K562 (cell line): Measurements from ENCODE around the gene PCSK6. TPM values are rescaled to one million over a fixed set of nuclear protein-coding genes. Genes with fewer than 3 reads are reported as not detected.
A peak's percentile ranks its signal among the peaks of the same experiment; 100 is the strongest.

Source experiments
- CHD7 ChIP-seq: fragments of 200-600 bp; sonication (generic); IDR thresholded peaks from one replicate; pipeline ENCODE4 v1.6.1; 2012; ENCODE audit warnings: mild to moderate bottlenecking, low read depth, low read length, inconsistent platforms
- CTBP1 ChIP-seq: fragments of 450-650 bp; IDR thresholded peaks from 2 replicates; pipeline ENCODE4 v1.6.1; 2016; ENCODE audit warnings: borderline replicate concordance
- E2F1 ChIP-seq: sonication (generic); formaldehyde crosslinking; IDR thresholded peaks from 2 replicates; pipeline ENCODE4 v1.8.1; 2023; ENCODE audit warnings: mild to moderate bottlenecking, missing genetic modification reagents, moderate library complexity
- HNRNPK ChIP-seq: fragments of 200-400 bp; formaldehyde crosslinking; IDR thresholded peaks from one replicate; pipeline ENCODE4 v1.6.1; 2018; ENCODE audit warnings: mild to moderate bottlenecking, low read depth, low read length; ENCODE audit not compliant: poor library complexity, severe bottlenecking
- IRF1 ChIP-seq: sonication (generic); formaldehyde crosslinking; IDR thresholded peaks from 2 replicates; pipeline ENCODE4 v1.8.0; 2022; ENCODE audit warnings: missing genetic modification reagents, mild to moderate bottlenecking, borderline replicate concordance
- MAZ ChIP-seq, 2 experiments: fragments of 450-650 bp in 1 of 2; sonication (generic) in 1 of 2; formaldehyde crosslinking; IDR thresholded peaks in 1 of 2; conservative IDR thresholded peaks in 1 of 2; 2 replicates each; pipeline versions ENCODE4 v1.4.0 to v1.5.0; 2020; ENCODE audit warnings: mild to moderate bottlenecking in 1 of 2, missing genetic modification reagents in 1 of 2
- MED1 ChIP-seq: sonication (generic); formaldehyde crosslinking; IDR thresholded peaks from 2 replicates; pipeline ENCODE4 v1.8.1; 2023; ENCODE audit warnings: missing genetic modification reagents, borderline replicate concordance
- NCOA1 ChIP-seq: fragments of 450-650 bp; IDR thresholded peaks from 2 replicates; pipeline ENCODE4 v1.6.1; 2016; ENCODE audit warnings: low read depth
- SIN3B ChIP-seq: fragments of 450-650 bp; IDR thresholded peaks from 2 replicates; pipeline ENCODE4 v1.6.1; 2017; ENCODE audit warnings: low read depth, mild to moderate bottlenecking, moderate library complexity
- SMAD2 ChIP-seq: fragments of 150-350 bp; IDR thresholded peaks from 2 replicates; pipeline ENCODE4 v1.6.1; 2014; ENCODE audit warnings: low read depth, mild to moderate bottlenecking, low read length
- ZNF212 ChIP-seq: fragments of 450-650 bp; formaldehyde crosslinking; IDR thresholded peaks from 2 replicates; pipeline ENCODE4 v1.4.0; 2020; ENCODE audit warnings: mild to moderate bottlenecking
- ZNF584 ChIP-seq: fragments of 200-800 bp; sonication (Bioruptor generic); IDR thresholded peaks from 2 replicates; pipeline ENCODE4 v1.6.1; 2016; ENCODE audit warnings: low read depth, mild to moderate bottlenecking, missing genetic modification characterization, missing compliant biosample characterization
- polyA plus RNA-seq, 8 experiments: library from polyadenylated mRNA; depleted of rRNA in 4 of 8; stranded (reverse) in 5 of 8; unstranded in 3 of 8; fragments of >200 nt; fragmentation: Nextera tagmentation in 2 of 8; fragmentation: Illumina TruSeq in 1 of 8; extraction: Ambion mirVana in 2 of 8; extraction: Trizol in 1 of 8; gene quantifications; 2 replicates each; pipeline versions ENCODE4 v1.2.1 to v1.2.3, GENCODE V29; 2011 to 2014; ENCODE audit warnings: inconsistent platforms in 1 of 8, missing spikeins in 1 of 8
- total RNA-seq, 7 experiments: library from RNA; depleted of rRNA in 6 of 7; stranded (reverse); fragments of >200 nt in 6 of 7; fragmentation: Illumina TruSeq in 2 of 7; extraction: Trizol in 2 of 7; gene quantifications; 2 replicates each; pipeline versions ENCODE4 v1.2.1 to v1.2.3, GENCODE V29; 2011 to 2021; ENCODE audit warnings: low replicate concordance in 1 of 7

The PCSK6 gene
- total and polyA plus RNA-seq, 9 of the 15 experiments (the other 6 are each of a cell fraction or from before 2014, with no cell fraction given), result 2.2 to 32.6 (median 14.5) TPM

- TF ChIP-seq CHD7, result no peak
- TF ChIP-seq E2F1 (CRISPR knock-in tag), result peak; percentile 30; the same call in 1 of the 2 replicates
- TF ChIP-seq CTBP1, result peak; percentile 98
- no peak for TF ChIP-seq HNRNPK
- no peak for TF ChIP-seq ZNF584 (CRISPR knock-in tag)
- peak; percentile 16 to 58; a peak in 1 of 4 replicates for TF ChIP-seq MAZ (CRISPR knock-in tag; conservative IDR thresholded peaks at IDR 0.05 in 1 of 2, IDR thresholded peaks at IDR 0.05 in 1 of 2)
- TF ChIP-seq SIN3B, result peak; percentile 87
- TF ChIP-seq NCOA1, result no peak
- no peak for TF ChIP-seq IRF1 (CRISPR knock-in tag)
- no peak for TF ChIP-seq ZNF212
- TF ChIP-seq MED1 (CRISPR knock-in tag), result no peak
- no peak for TF ChIP-seq SMAD2
Measured at GRCh38 chr15:101277038-101277822, 212.3 kb downstream of the PCSK6 start, which contains the start of gene SELENOS (continued).
